Osteoblast (primary cell): Measurements from ENCODE around the gene NEK9. TPM values are rescaled to one million over a fixed set of nuclear protein-coding genes. Genes with fewer than 3 reads are reported as not detected.

Experiments
- DNase-seq: peaks from one replicate; pipeline ENCODE4 v3.0.0; 2011; ENCODE audit warnings: low spot score, mixed read lengths; ENCODE audit not compliant: insufficient read length; ENCODE audit errors: missing footprints
- H2AFZ ChIP-seq: 2 replicates; pipeline ENCODE4 v1.6.0; 2011; ENCODE audit warnings: mild to moderate bottlenecking, low read length
- H3K27ac ChIP-seq: 2 replicates; pipeline ENCODE4 v1.5.1; 2011; ENCODE audit warnings: mild to moderate bottlenecking, low read depth, low read length, moderate library complexity
- H3K27me3 ChIP-seq: 2 replicates; pipeline ENCODE4 v1.6.0; 2012; ENCODE audit warnings: mild to moderate bottlenecking, control low read depth, inconsistent platforms, low read length, moderate library complexity; ENCODE audit not compliant: insufficient read depth
- H3K36me3 ChIP-seq: 2 replicates; pipeline ENCODE4 v1.5.1; 2011; ENCODE audit warnings: mild to moderate bottlenecking, low read length, control low read depth, moderate library complexity; ENCODE audit not compliant: insufficient read depth
- H3K4me1 ChIP-seq: 2 replicates; pipeline ENCODE4 v1.5.1; 2011; ENCODE audit warnings: mild to moderate bottlenecking, low read length, control low read depth, moderate library complexity; ENCODE audit not compliant: insufficient read depth
- H3K4me2 ChIP-seq: 2 replicates; pipeline ENCODE4 v1.6.0; 2011; ENCODE audit warnings: mild to moderate bottlenecking, low read length; ENCODE audit not compliant: insufficient read depth
- H3K4me3 ChIP-seq: fragments of 200-600 bp; sonication (generic); 3 replicates; pipeline ENCODE4 v1.5.1; 2012; ENCODE audit warnings: mild to moderate bottlenecking, low read length, inconsistent platforms; ENCODE audit not compliant: insufficient read depth
- H3K79me2 ChIP-seq: 2 replicates; pipeline ENCODE4 v1.6.0; 2012; ENCODE audit warnings: mild to moderate bottlenecking, low read length, control low read depth, inconsistent platforms; ENCODE audit not compliant: insufficient read depth
- H3K9me3 ChIP-seq: 2 replicates; pipeline ENCODE4 v1.5.1; 2011; ENCODE audit warnings: low read depth, low read length, control low read depth
- H4K20me1 ChIP-seq: 2 replicates; pipeline ENCODE4 v1.6.0; 2012; ENCODE audit warnings: mild to moderate bottlenecking, low read length, control low read depth; ENCODE audit not compliant: insufficient read depth
- CTCF ChIP-seq: IDR thresholded peaks from 2 replicates; pipeline ENCODE4 v1.5.1; 2011; ENCODE audit warnings: mild to moderate bottlenecking, low read depth, low read length, moderate library complexity; ENCODE audit errors: extremely low read depth
- total RNA-seq: library from RNA; depleted of rRNA; stranded (reverse); fragments of >200 nt; gene quantifications from 2 replicates; pipeline ENCODE4 v1.2.3, GENCODE V29; 2012

Gene NEK9
- total RNA-seq, 1 donor: 42.7 TPM

GRCh38 chr14:75041613-75042012, 85.2 kb downstream of the NEK9 start:
- no peak overlapping the region for H3K27ac ChIP-seq
- no peaks in the 10 kb centered on the region for H4K20me1 ChIP-seq
- no peak overlapping the region for H3K4me2 ChIP-seq

DNA sequence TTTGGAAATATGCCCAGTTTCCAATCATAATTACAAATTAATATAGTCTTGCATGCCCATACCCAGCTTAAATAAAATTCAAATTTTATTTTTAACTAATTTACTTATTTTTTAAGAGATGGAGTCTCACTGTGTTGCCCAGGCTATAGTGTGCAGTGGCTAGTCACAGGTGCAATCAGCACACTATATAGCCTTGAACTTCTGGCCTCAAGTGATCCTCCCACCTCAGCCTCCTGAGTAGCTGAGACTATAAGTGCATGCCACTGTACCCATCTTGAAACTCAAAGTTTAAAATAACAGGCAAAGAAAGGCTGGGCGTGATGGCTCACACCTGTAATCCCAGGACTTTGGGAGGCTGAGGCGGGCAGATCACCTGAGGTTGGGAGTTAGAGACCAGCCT, 85.9 kb downstream of the NEK9 start:
- H3K9me3 ChIP-seq: no peaks in the 10 kb centered on the region
- no peak overlapping the region for H3K4me2 ChIP-seq
- H3K27ac ChIP-seq: no peak overlapping the region
- DNase-seq: no peak
- no peaks in the 10 kb centered on the region for H4K20me1 ChIP-seq
- H2AFZ ChIP-seq: no peak overlapping the region
- H3K4me3 ChIP-seq: no peak overlapping the region
- H3K4me1 ChIP-seq: peaks cover 9% of the 10 kb centered on the region
- no peak for TF ChIP-seq CTCF
- peaks cover 15% of the 10 kb centered on the region for H3K79me2 ChIP-seq
- no peaks in the 10 kb centered on the region for H3K27me3 ChIP-seq
- peaks cover 21% of the 10 kb centered on the region for H3K36me3 ChIP-seq

More at GRCh38 chr14:75041613-75042012, 85.2 kb downstream of the NEK9 start:
- H3K4me3 ChIP-seq: no peak overlapping the region
- DNase-seq: no peak
- peaks cover 12% of the 10 kb centered on the region for H3K4me1 ChIP-seq
- H3K79me2 ChIP-seq: peaks cover 21% of the 10 kb centered on the region
- no peak for TF ChIP-seq CTCF
- H3K27me3 ChIP-seq: no peaks in the 10 kb centered on the region
- no peak overlapping the region for H2AFZ ChIP-seq
- H3K36me3 ChIP-seq: peaks cover 21% of the 10 kb centered on the region
- H3K9me3 ChIP-seq: no peaks in the 10 kb centered on the region

GRCh38 chr14:75040507-75040906, 86.3 kb downstream of the NEK9 start:
- H3K27me3 ChIP-seq: no peaks in the 10 kb centered on the region
- H3K4me2 ChIP-seq: no peak overlapping the region
- TF ChIP-seq CTCF: no peak
- H3K4me1 ChIP-seq: peaks cover 9% of the 10 kb centered on the region
- H3K36me3 ChIP-seq: peaks cover 24% of the 10 kb centered on the region
- DNase-seq: no peak
- no peaks in the 10 kb centered on the region for H3K9me3 ChIP-seq
- peaks cover 12% of the 10 kb centered on the region for H3K79me2 ChIP-seq
- no peak overlapping the region for H3K4me3 ChIP-seq
- no peaks in the 10 kb centered on the region for H4K20me1 ChIP-seq
- no peak overlapping the region for H2AFZ ChIP-seq
- no peak overlapping the region for H3K27ac ChIP-seq

DNA sequence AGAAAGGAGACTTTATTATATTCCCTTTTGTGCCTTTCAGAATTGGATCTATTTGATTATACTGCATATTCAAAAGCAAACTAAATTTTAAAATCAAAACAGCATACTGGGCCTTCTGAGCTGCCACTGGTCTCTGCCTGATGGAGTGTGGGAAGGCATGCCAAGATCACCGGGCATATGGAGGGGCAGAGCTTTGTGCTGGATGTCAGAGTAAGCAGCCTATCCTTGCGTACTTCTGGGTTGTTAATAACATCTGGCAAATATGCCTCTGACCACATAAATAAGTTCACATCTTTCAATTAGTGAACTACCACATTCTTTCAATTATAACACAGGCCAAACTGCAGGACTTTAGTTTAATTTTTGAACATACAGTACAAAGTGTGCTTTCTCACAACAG, 93.9 kb downstream of the NEK9 start:
- no peaks in the 10 kb centered on the region for H3K9me3 ChIP-seq
- no peak overlapping the region for H3K27ac ChIP-seq
- no peaks in the 10 kb centered on the region for H3K79me2 ChIP-seq
- TF ChIP-seq CTCF: no peak
- no peak overlapping the region for H2AFZ ChIP-seq
- H3K4me2 ChIP-seq: no peak overlapping the region
- H3K4me3 ChIP-seq: no peak overlapping the region
- H3K4me1 ChIP-seq: no peaks in the 10 kb centered on the region
- DNase-seq: no peak
- H4K20me1 ChIP-seq: no peaks in the 10 kb centered on the region
- no peaks in the 10 kb centered on the region for H3K27me3 ChIP-seq
- H3K36me3 ChIP-seq: peaks cover 43% of the 10 kb centered on the region
